Stimulated activated CD8-positive, alpha-beta memory T cell treated with anti-CD3 and anti-CD28 coated beads, Interleukin-7, amount 100 ng/mL, for 24 hours (primary cell): ENCODE results near the gene ABCC5.

Source experiments
- DNase-seq: peaks from one replicate; pipeline ENCODE4 v3.0.0-alpha.2; 2020; ENCODE audit warnings: low read depth

Gene ABCC5

GRCh38 chr3:183975981-183976662 is 41.6 kb downstream of the ABCC5 start:
- DNase-seq: no peak

GRCh38 chr3:183968666-183969245 is 48.9 kb downstream of the ABCC5 start:
- no peak for DNase-seq

DNA sequence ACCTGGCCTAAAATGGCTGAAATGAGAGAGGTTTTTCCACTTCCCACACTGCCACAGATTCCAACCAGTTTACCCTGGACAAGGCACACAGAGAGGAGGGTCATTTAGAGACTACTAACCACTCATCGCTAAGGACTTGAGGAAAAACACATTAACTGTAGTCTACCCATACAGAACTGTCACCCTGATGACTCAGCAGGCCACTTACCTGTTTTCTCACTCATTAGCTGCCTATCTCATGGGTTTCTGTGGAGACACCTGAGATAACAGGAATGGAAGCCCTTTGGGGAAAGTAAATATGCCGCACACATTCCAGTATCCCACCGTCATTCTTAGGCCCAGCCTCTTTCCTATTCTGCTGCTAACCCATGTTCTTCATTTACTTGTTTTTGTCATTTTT is 50.0 kb downstream of the ABCC5 start:
- no peak for DNase-seq

- DNase-seq: no peak
These were observed 51.3 kb downstream of the ABCC5 start for GRCh38 chr3:183966361-183966791.

GRCh38 chr3:183962807-183963206 is 54.9 kb downstream of the ABCC5 start:
- DNase-seq: no peak

GRCh38 chr3:183959214-183959613 is 58.5 kb downstream of the ABCC5 start:
- no peak for DNase-seq

DNA sequence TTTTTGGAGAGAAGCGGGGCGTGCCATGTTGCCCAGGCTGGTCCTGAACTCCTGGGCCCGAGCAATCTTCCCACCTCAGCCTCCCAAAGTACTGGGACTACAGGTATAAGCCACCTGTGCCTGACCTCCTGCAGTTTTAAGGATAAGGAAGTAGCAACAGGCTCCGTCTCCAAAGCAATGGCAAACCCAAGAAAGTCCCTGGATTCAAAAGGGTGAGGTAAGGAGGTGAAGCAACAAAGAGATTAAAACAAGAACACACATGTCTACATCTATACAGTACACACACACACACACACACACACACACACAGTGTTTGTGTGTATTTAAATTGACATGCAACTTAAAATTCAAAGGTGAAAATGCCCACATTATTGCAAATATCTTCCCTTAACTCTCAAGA is 58.9 kb downstream of the ABCC5 start:
- DNase-seq: no peak

- no peak for DNase-seq
These were observed 59.5 kb downstream of the ABCC5 start for GRCh38 chr3:183958226-183958625.

DNA sequence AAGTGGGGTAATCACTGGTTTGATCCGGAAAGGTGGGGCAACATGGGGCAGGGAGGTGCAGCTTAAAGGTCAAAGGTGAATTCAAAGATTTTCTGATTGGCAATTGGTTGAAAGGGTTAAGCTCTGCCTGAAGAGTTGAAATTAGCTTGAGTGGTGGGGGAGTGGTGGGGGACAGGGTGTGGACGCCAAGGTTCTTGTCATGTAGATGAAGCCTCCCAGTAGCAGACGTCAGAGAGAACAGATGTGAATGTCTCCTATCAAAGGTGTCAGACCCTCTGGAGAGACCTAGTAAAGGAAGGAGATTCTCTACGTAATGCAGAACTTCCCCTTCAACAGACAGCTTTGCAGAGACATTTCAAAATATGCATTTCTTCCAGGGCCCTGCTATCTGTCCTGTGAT is 62.8 kb downstream of the ABCC5 start:
- no peak for DNase-seq

GRCh38 chr3:183953471-183954070 is 64.1 kb downstream of the ABCC5 start:
- DNase-seq: no peak

GRCh38 chr3:183951459-183951858 is 66.2 kb downstream of the ABCC5 start:
- DNase-seq: no peak

GRCh38 chr3:183949690-183950089 is 68.0 kb downstream of the ABCC5 start:
- DNase-seq: no peak

DNA sequence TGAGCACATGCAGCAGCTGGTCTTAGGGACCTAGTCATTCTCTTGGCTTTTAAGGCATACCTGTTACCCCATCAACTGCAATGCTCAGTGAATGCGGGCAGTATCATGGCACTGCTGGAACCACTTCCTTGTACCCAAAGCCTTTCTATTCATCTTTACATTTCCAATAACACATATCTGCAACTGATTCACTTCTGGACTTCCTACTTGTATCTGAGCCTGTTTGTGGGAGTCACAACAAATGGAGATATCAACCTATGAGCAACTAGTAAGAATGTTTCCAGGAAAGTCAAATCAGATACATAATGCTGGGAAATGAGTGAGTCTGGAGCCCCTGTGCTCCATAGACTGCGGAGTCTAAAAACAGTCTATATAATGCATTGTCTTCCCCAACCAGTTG is 71.6 kb downstream of the ABCC5 start:
- no peak for DNase-seq

GRCh38 chr3:183944775-183945174 is 72.9 kb downstream of the ABCC5 start:
- no peak for DNase-seq

GRCh38 chr3:183943739-183944138 is 73.9 kb downstream of the ABCC5 start:
- no peak for DNase-seq

- no peak for DNase-seq
These were observed 76.5 kb downstream of the ABCC5 start for GRCh38 chr3:183941216-183941615.

GRCh38 chr3:183937601-183938286 is 79.9 kb downstream of the ABCC5 start:
- no peak for DNase-seq

- no peak for DNase-seq
These were observed 84.5 kb downstream of the ABCC5 start for GRCh38 chr3:183933160-183933559.

- DNase-seq: no peak
These were observed 85.8 kb downstream of the ABCC5 start for GRCh38 chr3:183931881-183932280.

GRCh38 chr3:183930086-183930485 is 87.6 kb downstream of the ABCC5 start:
- DNase-seq: no peak

DNA sequence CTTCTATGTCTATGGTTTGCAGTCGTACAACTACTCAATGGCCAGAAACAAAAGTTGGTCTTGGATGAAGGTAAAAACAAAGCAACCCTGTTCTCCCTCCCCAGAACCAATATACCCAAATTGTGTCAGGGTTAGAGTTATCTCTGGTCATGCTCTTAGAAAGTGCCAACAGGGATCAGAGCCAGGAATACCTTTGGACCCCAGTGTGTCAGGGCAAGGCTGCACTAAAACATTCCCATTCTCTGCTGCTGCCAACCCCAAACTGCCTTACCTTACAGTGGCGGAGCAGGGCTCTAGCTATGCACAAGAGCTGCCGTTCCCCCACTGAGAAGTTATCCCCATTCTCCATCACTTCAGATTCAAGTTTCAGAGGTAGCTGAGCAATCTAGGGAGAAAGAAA is 90.6 kb downstream of the ABCC5 start:
- no peak for DNase-seq

GRCh38 chr3:183924956-183925355 is 92.7 kb downstream of the ABCC5 start:
- DNase-seq: no peak

DNA sequence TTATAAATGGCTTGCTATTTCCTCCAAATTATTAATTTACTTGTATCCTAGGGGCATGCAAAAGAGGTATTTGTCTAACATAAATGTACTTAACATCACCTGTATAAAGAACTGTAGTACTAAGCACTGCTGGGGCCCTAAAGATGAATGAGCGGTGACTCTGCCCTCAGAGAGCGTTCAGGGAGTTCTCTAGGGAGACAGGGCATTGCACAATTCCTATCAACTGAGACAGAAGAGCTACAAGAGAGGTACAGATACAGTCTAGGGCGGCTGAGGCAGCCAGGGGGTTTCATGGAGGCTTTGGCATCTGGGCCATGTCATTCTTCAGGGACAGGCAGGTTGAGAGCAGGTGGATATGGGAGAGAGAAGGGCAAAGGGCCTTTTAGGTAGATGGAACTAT is 93.1 kb downstream of the ABCC5 start:
- DNase-seq: no peak
